ENCODE measurements around the gene ART5. TPM values are rescaled to one million over a fixed set of nuclear protein-coding genes. Genes with fewer than 3 reads are reported as not detected.
A peak's percentile ranks its signal among the peaks of the same experiment; 100 is the strongest.
"Not testable (repeated sequence)": the region's sequence is repeated elsewhere in the genome, so short reads cannot be mapped to it uniquely, and the experiment has no call there.

ART5 gene
- polyA plus RNA-seq, 3 donors: 2.3 to 3.3 (median 3.3) TPM

- no peak for DNase-seq (ENCODE audit: low read depth in 3 of 3, low spot score in 2 of 3)
These were observed 18.1 kb upstream of the ART5 start for GRCh38 chr11:3659595-3660515.

- no peak for DNase-seq (ENCODE audit: low read depth in 3 of 3, low spot score in 2 of 3)
These were observed 16.5 kb upstream of the ART5 start for GRCh38 chr11:3658252-3658651.

DNA sequence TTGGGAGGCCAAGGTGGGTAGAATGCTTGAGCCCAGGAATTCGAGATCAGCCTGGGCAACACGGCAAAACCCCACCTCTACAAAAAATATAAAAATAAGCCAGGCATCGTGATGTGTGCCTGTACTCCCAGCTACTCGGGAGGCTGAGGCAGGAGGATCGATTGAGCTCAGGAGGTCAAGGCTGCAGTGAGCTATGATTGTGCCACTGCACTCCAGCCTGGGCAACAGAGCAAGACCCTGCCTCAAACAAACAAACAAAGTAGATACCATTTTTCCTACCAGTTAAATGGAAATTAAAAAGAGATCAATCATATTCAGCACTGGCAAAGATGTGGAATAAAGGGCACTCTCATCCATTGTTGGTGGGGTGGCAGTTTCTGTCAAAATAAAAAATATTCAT, 15.5 kb upstream of the ART5 start:
- DNase-seq (ENCODE audit: low read depth in 3 of 3, low spot score in 2 of 3): not testable (repeated sequence)

DNA sequence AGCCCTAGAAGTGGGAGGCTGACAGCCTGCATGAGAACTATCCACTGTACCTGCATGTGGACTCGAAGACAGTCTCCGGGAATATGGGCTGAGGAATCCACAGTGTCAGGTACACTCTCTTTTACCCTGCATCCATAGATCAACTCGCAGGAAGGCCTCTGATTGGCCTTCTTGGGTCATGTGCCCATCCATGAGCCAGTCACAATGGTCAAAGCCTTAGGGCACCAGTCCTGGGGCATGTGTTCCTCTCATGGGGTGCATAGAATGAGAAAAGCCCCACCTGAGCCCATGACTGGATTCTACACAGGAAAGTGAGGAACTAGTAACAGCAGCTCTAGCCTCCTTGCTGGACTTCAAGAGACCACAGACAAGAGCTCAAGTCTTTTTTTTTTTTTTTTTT, 13.8 kb upstream of the ART5 start:
- no peak for DNase-seq (ENCODE audit: low read depth in 3 of 3, low spot score in 2 of 3)

DNA sequence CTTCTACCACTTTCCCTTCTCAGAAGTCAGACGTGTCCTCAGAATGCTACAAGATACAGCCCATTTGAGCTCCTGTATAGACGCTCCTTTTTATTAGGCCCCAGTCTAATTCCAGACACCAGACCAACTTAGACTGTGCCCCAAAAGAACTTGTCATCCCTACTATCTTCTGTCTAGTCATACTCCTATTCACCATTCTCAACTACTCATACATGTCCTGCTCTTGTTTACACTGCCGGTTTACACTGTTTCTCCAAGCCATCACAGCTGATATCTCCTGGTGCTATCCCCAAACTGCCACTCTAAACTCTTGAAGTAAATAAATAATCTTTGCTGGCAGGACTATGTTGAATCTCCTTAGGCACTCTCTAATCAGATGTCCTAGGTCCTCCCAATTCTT, 10.7 kb upstream of the ART5 start:
- not testable (repeated sequence) for DNase-seq (ENCODE audit: low read depth in 3 of 3, low spot score in 2 of 3)

DNA sequence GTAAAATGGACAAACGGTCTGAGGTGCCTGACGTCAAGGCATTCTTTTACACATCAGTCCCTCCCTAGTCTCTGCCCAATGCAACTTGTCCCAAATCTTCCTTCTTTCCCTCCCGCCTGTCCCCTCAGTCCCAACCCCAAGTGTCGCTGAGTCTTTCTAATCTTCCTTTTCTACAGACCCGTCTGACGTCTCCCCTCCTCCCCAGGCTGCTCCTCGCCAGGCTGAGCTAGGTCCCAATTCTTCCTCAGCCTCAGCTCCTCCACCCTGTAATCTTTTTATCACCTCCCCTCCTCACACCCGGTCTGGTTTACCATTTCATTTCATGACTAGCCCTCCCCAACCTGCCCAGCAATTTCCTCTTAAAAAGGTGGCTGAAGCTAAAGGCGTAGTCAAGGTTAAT, 7.6 kb upstream of the ART5 start:
- DNase-seq (ENCODE audit: low read depth in 3 of 3, low spot score in 2 of 3): not testable (repeated sequence)

DNA sequence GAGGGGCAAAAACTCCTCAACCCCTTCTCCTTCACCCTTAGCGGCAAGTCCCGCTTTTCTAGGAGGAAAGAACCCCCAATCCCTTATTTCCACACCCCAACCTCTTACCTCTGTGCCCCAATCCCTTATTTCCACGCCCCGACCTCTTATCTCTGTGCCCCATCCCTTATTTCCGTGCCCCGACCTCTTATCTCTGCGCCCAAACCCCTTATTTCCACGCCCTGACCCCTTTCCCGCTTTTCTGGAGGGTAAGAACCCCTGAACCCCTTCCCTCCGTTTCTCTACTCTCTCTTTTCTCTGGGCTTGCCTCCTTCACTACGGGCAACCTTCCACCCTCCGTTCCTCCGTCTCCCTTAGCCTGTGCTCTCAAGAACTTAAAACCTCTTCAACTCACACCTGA, 7.1 kb upstream of the ART5 start:
- DNase-seq (ENCODE audit: low read depth in 3 of 3, low spot score in 2 of 3): not testable (repeated sequence)

DNA sequence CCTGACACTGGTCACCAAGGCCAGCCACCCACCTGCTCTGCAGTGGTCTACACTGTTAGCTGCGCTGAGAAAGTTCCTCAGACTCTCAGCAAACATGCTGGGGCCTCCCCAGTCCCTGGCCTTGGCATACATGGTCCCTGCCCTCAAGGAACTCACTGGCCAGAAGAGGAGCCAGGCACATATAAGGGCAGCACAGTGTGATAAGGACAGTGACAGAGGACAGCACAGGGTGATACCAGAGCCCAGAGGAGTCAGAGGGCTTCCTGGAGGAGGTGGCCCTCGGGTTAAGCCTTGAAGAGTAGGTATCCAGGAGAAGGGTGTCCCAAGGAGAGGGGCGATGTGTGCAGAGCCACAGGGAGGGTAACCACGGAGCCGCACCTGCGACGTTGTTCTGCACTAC, 3.8 kb upstream of the ART5 start:
- no peak for DNase-seq (ENCODE audit: low read depth in 3 of 3, low spot score in 2 of 3)

DNA sequence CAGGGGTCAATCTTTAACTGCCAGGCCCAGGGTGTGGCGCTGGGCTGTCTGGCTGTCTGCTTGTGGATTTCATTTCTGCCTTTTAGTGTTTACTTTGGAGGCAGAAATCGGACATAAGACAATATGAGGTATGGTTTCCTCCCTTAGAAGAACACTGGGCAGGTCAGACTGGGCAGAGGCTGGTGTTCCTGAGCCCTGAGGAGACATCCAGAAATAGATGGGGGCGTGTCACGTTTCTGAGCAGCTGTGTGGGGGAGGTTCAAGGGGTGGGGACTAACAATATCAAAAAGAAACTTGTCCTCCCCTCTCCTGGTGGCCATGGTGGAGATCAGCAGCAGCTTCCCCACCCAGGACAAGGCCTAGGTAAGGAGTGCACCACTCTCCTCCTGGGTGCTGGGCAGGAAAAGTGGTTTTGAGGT, 3.0 kb upstream of the ART5 start, which contains the start of gene ART1:
Gene ART1 (plus strand): TSS at position 312 of the 419 bp plus-strand sequence. CDS start 14,086 bp downstream, outside the sequence.
- no peak for DNase-seq (ENCODE audit: low read depth in 3 of 3, low spot score in 2 of 3)

DNA sequence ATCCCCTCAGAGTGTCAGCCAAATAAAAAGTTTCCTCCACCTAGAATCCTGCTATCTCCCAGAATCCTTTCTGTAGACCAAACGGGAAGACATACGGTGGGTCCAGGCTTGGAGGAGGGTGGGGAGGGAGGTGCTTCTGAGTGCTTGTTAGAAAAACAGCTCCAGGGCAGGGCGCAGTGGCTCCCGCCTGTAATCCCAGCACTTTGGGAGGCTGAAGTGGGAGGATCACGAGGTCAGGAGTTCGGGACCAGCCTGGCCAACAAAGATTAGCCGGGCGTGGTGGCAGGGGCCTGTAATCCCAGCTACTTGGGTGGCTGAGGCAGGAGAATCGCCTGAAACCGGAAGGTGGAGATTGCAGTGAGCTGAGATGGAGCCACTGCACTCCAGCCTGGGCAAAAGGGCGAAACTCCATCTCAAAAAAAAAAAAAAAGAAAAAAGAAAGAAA, 1.3 kb upstream of the ART5 start:
- DNase-seq (ENCODE audit: low read depth in 3 of 3, low spot score in 2 of 3): peak in 1 of 3 donors; percentile 2

- DNase-seq (ENCODE audit: low read depth in 3 of 3, low spot score in 2 of 3): peak; percentile 66 to 84 (median 80)
These were observed 519 bp upstream of the ART5 start for GRCh38 chr11:3642071-3642951.

DNA sequence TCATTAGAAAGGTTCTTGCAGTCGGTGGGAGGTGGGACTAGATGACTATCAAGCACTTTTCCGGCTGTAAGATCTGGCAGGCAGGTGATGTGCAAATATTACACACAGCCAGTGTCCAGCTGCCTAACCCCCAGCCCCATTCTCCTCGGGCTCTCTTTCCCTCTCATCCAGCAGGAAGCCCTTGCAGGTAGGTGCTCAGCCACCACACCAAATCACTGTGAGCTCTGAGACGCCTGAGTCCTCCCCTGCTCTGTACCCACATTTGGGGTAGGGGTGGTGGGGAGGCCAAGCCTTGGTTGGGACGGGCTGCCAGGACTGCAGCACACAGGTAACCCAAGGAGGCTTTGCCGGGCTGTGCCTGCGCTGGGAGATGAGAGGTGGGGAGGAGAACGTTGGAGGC, 601 bp downstream of the ART5 start:
- DNase-seq (ENCODE audit: low read depth in 3 of 3, low spot score in 2 of 3): no peak

- no peak for DNase-seq (ENCODE audit: low read depth in 3 of 3, low spot score in 2 of 3)
These were observed 2.0 kb downstream of the ART5 start for GRCh38 chr11:3639841-3640240.

GRCh38 chr11:3638513-3638912, 3.3 kb downstream of the ART5 start:
- DNase-seq (ENCODE audit: low read depth in 3 of 3, low spot score in 2 of 3): no peak

- DNase-seq (ENCODE audit: low read depth in 3 of 3, low spot score in 2 of 3): no peak
These were observed 4.6 kb downstream of the ART5 start for GRCh38 chr11:3637201-3637600.

DNA sequence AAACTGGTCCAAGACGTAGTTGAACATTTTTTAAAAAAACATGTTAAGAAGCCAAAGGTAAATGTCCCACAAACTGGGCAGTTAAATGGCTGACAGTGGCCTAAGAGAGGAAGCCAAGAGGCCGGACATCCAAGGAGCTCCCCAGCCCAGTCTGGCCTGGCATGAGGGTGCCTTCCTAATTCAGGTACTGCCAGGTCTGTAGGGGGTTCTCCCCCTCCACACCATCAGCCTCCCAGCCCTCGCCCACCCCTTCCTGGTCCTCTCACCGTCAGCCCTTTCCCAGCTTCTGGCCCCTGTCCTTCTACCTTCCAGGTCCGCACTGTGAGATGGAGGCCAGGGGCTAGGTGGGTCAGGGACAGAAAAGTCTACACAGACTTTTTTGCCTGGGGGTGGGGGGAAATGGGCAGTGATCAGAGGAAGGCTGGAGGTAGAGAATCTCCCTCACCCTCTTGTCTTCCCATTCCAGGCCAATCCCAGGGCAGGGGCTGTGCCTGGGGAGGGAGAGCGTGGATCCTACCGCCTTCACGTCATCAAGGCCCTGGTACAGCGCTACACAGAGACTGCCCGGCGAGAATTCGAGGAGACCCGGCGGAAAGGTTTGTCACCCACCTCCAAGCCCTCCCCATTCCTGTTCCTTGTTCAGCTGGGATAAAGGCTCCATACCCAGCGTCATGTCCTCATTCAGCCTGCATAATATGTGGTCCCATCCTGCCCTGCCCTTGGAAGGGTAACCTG, 6.0 kb downstream of the ART5 start:
- DNase-seq (ENCODE audit: low read depth in 3 of 3, low spot score in 2 of 3): no peak

GRCh38 chr11:3632070-3632660, 9.6 kb downstream of the ART5 start:
- no peak for DNase-seq (ENCODE audit: low read depth in 3 of 3, low spot score in 2 of 3)

DNA sequence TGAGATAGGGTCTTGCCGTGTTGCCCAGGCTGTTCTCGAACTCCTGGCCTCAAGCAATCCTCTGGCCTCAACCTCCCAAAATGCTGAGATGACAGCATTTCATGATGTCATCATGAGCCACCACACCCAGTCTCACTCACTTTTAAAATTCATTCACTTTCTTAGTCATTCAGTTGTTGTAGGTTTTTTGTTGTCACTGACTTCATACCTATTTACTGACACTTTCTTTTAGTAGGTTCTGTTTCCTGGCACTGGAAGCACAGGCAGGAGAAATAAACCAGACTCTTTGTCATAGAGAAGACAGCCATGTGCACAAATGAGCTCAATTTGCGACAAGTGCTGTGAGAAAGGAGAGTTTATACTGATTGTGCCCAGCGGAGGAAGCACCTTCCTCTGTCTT, 10.5 kb downstream of the ART5 start:
- no peak for DNase-seq (ENCODE audit: low read depth in 3 of 3, low spot score in 2 of 3)

DNA sequence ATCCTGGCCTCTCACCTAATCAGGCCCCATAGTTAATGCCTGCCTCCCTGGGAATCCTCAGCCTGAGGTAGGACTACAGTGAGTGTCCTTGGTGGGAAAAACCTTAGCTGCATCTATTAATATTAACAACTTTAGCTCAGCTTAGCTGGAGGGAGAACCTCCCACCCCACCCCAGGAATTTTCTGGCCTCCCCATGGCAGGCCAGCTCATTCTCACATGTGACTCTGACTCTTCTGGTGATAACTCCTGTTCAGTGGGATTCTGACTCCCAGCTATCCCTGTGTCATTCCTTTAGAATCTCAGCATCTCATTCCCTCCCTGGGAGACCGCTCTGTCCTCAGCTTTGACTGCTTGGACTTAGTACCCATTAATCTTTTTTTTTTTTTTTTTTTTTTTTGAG, 14.5 kb downstream of the ART5 start:
- DNase-seq (ENCODE audit: low read depth in 3 of 3, low spot score in 2 of 3): no peak

DNA sequence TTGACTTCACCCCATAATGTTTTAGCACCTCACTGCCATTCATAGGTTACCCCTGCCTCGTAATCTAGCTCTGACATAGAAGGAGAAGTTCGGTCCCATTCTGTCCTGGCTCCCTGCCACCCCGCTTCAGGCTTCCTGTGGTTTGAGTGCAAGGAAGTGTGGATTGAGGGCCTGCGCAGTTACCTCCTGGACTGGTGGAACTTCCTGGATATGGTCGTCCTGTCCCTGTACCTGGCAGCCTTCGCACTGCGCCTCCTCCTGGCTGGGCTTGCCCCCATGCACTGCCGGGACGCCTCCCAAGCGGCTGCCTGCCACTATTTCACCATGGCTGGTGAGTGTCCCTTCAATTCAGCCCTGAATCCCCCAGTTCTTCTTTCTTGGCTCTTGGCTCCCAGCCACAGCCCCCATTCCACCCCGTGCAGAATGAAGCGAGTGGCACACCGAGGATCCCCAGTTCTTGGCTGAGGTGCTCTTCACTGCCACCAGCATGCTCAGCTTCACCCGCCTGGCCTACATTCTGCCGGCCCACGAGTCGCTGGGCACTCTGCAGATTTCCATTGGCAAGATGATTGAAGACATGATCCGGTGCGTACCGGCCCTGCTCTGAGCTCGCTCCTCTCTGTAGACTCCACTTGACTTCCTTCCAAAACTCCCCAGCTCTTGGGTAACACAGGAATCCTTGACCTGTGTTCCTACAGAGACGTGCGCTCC, 15.4 kb downstream of the ART5 start:
- DNase-seq (ENCODE audit: low read depth in 3 of 3, low spot score in 2 of 3): no peak
